GM12878 (cell line): ENCODE measurements around the gene ZNF878.

Experiments
- CBFB ChIP-seq: IDR thresholded peaks from 2 replicates; pipeline ENCODE4 v1.6.1; 2016; ENCODE audit warnings: antibody characterized with exemption, low read depth
- CHD1 ChIP-seq: IDR thresholded peaks from 2 replicates; pipeline ENCODE4 v1.6.1; 2012; ENCODE audit warnings: low read depth, low read length, improper control_type of control experiment
- ESRRA ChIP-seq: IDR thresholded peaks from 2 replicates; pipeline ENCODE4 v1.6.1; 2012; ENCODE audit warnings: mild to moderate bottlenecking, low read length, improper control_type of control experiment
- HCFC1 ChIP-seq: fragments of 150-350 bp; IDR thresholded peaks from 2 replicates; pipeline ENCODE4 v1.6.1; 2014; ENCODE audit warnings: low read length
- MTA2 ChIP-seq: fragments of 450-650 bp; IDR thresholded peaks from 2 replicates; pipeline ENCODE4 v1.6.1; 2016; ENCODE audit warnings: low read depth, mild to moderate bottlenecking, moderate library complexity
- SUPT20H ChIP-seq: IDR thresholded peaks from 2 replicates; pipeline ENCODE4 v1.6.1; 2011; ENCODE audit warnings: low read depth, mild to moderate bottlenecking, low read length, moderate library complexity, borderline replicate concordance; ENCODE audit not compliant: control insufficient read depth
- ZZZ3 ChIP-seq: IDR thresholded peaks from 2 replicates; pipeline ENCODE4 v1.6.1; 2011; ENCODE audit warnings: low read depth; ENCODE audit not compliant: control insufficient read depth, insufficient read length
- TF ChIP-seq, protein P1 (sequence below), 3 experiments: IDR thresholded peaks in 2 of 3; conservative IDR thresholded peaks in 1 of 3; 2 replicates each; pipeline ENCODE4 v1.5.1; 2011; ENCODE audit warnings: low read depth in 3 of 3, low read length in 3 of 3, mild to moderate bottlenecking in 3 of 3, control low read depth in 2 of 3, moderate library complexity in 2 of 3, inconsistent platforms in 1 of 3, mixed read lengths in 1 of 3; ENCODE audit not compliant: control insufficient read depth in 2 of 3, insufficient read depth in 1 of 3; ENCODE audit errors: extremely low read depth in 1 of 3
- TF ChIP-seq, protein P2 (sequence below): IDR thresholded peaks from 2 replicates; pipeline ENCODE4 v1.6.1; 2012; ENCODE audit warnings: low read depth, low read length, improper control_type of control experiment
- TF ChIP-seq, protein P3 (sequence below): IDR thresholded peaks from 2 replicates; pipeline ENCODE4 v1.6.1; 2011; ENCODE audit warnings: low read depth, low read length, improper control_type of control experiment, borderline replicate concordance
- TF ChIP-seq, protein P4 (sequence below): IDR thresholded peaks from 2 replicates; pipeline ENCODE4 v1.6.1; 2011; ENCODE audit warnings: low read depth, mild to moderate bottlenecking, low read length, moderate library complexity, borderline replicate concordance; ENCODE audit errors: extremely low read depth

DNA sequence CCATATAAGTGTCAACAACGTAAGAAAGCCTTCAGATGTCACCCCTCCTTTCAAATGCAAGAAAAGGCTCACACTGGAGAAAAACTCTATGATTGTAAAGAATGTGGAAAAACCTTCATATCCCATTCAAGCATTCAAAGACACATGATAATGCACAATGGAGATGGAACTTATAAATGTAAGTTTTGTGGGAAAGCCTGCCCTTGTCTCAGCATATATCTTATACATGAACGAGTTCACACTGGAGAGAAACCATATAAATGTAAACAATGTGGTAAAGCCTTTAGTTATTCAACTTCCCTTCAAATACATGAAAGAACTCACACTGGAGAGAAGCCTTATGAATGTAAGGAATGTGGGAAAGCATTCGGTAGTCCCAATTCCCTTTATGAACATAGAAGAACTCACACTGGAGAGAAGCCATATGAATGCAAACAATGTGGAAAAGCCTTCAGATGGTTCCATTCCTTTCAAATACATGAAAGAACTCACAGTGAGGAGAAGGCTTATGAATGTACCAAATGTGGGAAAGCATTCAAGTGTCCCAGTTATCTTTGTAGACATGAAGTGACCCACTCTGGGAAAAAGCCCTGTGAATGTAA, 22.9 kb upstream of the ZNF878 start:
- TF ChIP-seq, protein P1, sequence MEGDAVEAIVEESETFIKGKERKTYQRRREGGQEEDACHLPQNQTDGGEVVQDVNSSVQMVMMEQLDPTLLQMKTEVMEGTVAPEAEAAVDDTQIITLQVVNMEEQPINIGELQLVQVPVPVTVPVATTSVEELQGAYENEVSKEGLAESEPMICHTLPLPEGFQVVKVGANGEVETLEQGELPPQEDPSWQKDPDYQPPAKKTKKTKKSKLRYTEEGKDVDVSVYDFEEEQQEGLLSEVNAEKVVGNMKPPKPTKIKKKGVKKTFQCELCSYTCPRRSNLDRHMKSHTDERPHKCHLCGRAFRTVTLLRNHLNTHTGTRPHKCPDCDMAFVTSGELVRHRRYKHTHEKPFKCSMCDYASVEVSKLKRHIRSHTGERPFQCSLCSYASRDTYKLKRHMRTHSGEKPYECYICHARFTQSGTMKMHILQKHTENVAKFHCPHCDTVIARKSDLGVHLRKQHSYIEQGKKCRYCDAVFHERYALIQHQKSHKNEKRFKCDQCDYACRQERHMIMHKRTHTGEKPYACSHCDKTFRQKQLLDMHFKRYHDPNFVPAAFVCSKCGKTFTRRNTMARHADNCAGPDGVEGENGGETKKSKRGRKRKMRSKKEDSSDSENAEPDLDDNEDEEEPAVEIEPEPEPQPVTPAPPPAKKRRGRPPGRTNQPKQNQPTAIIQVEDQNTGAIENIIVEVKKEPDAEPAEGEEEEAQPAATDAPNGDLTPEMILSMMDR (IDR thresholded peaks at IDR 0.05 in 2 of 3, conservative IDR thresholded peaks at IDR 0.05 in 1 of 3; ENCODE audit: control insufficient read depth in 2 of 3, extremely low read depth in 1 of 3, insufficient read depth in 1 of 3, low read depth in 3 of 3, low read length in 3 of 3), result no peak
- TF ChIP-seq, protein P2, sequence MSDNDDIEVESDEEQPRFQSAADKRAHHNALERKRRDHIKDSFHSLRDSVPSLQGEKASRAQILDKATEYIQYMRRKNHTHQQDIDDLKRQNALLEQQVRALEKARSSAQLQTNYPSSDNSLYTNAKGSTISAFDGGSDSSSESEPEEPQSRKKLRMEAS, result no peak
- TF ChIP-seq CBFB (no peak), ESRRA (no peak), HCFC1 (no peak), ZZZ3 (no peak), MTA2 (no peak), SUPT20H (no peak), CHD1 (no peak)
- TF ChIP-seq, protein P3, sequence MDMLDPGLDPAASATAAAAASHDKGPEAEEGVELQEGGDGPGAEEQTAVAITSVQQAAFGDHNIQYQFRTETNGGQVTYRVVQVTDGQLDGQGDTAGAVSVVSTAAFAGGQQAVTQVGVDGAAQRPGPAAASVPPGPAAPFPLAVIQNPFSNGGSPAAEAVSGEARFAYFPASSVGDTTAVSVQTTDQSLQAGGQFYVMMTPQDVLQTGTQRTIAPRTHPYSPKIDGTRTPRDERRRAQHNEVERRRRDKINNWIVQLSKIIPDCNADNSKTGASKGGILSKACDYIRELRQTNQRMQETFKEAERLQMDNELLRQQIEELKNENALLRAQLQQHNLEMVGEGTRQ, result no peak
- TF ChIP-seq, protein P4, sequence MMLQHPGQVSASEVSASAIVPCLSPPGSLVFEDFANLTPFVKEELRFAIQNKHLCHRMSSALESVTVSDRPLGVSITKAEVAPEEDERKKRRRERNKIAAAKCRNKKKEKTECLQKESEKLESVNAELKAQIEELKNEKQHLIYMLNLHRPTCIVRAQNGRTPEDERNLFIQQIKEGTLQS, result no peak
